Hair follicular keratinocyte (primary cell): ENCODE measurements around the gene XCR1. TPM values are rescaled to one million over a fixed set of nuclear protein-coding genes. Genes with fewer than 3 reads are reported as not detected.

Experiments
- total RNA-seq: library from RNA; depleted of rRNA; stranded (reverse); fragments of >200 nt; gene quantifications from 2 replicates; pipeline ENCODE4 v1.2.3, GENCODE V29; 2015

XCR1 gene, protein sequence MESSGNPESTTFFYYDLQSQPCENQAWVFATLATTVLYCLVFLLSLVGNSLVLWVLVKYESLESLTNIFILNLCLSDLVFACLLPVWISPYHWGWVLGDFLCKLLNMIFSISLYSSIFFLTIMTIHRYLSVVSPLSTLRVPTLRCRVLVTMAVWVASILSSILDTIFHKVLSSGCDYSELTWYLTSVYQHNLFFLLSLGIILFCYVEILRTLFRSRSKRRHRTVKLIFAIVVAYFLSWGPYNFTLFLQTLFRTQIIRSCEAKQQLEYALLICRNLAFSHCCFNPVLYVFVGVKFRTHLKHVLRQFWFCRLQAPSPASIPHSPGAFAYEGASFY
- total RNA-seq, result not detected in 2 replicates

DNA sequence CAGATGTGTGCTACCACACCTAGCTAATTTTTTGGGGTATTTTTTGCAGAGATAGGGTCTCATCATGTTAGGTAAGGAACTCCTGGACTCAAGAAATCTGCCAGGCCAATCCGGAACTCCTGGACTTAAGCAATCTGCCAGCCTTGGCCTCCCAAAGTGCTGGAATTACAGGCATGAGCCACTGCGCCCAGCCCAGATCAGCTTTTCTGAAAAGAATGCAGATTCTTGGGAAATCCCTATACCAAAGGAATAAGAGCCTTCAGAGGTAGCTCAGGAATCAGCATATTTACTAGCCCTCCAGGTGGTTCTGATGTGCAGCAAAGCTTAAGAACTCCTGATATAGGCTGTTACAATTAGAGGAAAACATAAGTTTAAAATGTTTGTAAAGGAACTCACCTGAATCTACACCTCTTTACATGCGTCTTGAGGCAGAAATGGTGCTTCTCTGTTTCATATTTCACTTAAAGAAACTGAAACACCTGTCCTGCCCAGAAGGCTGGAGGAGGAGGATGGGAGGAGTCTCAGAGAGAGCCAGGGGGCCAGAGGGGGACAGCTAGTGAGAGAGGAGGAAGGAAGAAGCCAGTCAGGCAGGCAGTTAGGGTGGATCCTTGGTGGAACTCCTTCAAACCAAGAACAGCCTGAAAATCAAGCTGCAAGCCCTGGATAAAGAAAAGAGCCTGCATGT is at the start of gene XCR1:
Gene XCR1 (minus strand): TSS at position 463 of the 685 bp plus-strand sequence. CDS start 5,536 bp downstream, outside the sequence.

DNA sequence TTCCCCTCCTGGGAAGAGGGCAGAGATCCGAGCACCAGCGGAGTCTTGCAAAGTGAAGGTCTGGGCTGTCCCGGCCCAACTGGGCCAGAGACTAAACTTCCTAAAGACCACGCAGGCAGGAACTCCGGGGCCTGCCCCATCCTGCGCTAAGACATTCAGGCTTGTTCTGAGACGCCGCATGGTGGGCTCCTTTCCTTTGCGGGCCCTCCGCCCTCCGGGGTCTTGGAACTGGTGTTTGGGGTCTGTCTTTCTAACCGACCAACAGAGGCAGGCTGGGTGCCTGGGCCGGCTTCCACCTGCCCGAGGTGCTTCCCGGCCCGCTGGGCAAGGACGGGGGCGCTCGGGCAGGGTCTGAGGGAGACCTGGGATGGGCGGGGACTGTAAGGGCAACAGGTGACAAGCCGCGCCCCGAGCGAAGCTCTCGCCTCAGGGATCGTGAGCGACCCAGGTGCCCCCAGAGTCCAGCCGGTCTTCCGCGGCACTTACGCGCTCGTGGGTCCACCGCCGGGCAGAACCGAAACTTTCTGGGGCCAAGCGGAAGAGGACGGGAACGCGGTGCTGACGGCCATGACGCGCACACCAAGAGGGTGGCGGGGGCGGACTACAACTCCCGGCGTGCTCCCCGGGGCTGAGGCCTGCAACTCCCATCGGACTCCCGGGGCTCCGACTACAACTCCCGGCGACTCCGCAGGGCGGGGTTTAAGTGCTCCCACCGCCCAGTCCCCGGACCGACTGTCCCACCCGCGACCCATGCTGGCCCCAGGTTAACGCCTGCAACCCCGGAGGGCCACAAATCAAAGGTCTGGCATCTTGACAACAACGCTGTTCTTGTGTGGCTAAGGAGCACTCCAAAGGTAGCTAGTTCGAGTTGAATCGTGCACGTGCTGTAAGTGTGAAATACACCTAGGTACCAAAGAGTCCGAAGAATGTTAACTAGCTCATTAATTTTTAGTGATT is 31.8 kb downstream of the XCR1 start, which contains the start of gene FYCO1:
Gene FYCO1 (minus strand): TSS at position 589 of the 957 bp plus-strand sequence. CDS start 10,914 bp downstream, outside the sequence.

Other genes with a start within 250 kb of the XCR1 start
- not detected in 2 replicates for gene SLC6A20, start 230.9 kb downstream of the XCR1 start, total RNA-seq
- gene LZTFL1, start 185.4 kb downstream of the XCR1 start, total RNA-seq, result 7.7 and 9.6 TPM in 2 replicates
- gene CCR9, start 140.9 kb downstream of the XCR1 start, total RNA-seq, result not detected in 2 replicates
- not detected in 2 replicates for gene CXCR6, start 84.0 kb downstream of the XCR1 start, total RNA-seq
- 6.4 and 8.2 TPM in 2 replicates for gene FYCO1, start 31.7 kb downstream of the XCR1 start, total RNA-seq
- not detected in 2 replicates for gene CCR1, start 180.8 kb upstream of the XCR1 start, total RNA-seq
- gene CCR3, start 215.0 kb upstream of the XCR1 start, total RNA-seq, result not detected in 2 replicates